Measurements from ENCODE around the gene HAUS7. TPM values are rescaled to one million over a fixed set of nuclear protein-coding genes. Genes with fewer than 3 reads are reported as not detected.

HAUS7 gene
- total and polyA plus RNA-seq, 7 donors = 15.0 to 37.8 (median 23.9) TPM

GRCh38 chrX:153490217-153490930 lies 20.0 kb upstream of the HAUS7 start:
- Histone ChIP-seq H3K4me3 (no peak overlapping the region), H3K27ac (no peak overlapping the region), H3K27me3 (no peaks in the 10 kb centered on the region), H3K9me3 (no peaks in the 10 kb centered on the region), H3K36me3 (no peaks in the 10 kb centered on the region), H3K4me1 (no peaks in the 10 kb centered on the region)
- TF ChIP-seq EP300 (IDR thresholded peaks at IDR 0.05) (no peak), POLR2A (IDR thresholded peaks at IDR 0.05) (no peak), CTCF (IDR thresholded peaks at IDR 0.05) (no peak), POLR2AphosphoS5 (IDR thresholded peaks at IDR 0.05) (no peak)
- 88 to 95% methylated on average over 20 of the region's 20 CpGs for WGBS, 2 donors
- intact Hi-C loops (cut with DNase I) = no loop called here
- no peak for DNase-seq

- DNase-seq = no peak
- Histone ChIP-seq H3K27ac (peak overlapping the region in 1 of 4 donors; percentile 21), H3K9me3 (no peaks in the 10 kb centered on the region), H3K36me3 (no peaks in the 10 kb centered on the region), H3K4me1 (no peaks in the 10 kb centered on the region), H3K27me3 (no peaks in the 10 kb centered on the region), H3K4me3 (no peak overlapping the region)
- TF ChIP-seq POLR2AphosphoS5 (IDR thresholded peaks at IDR 0.05) = no peak
- TF ChIP-seq POLR2A (IDR thresholded peaks at IDR 0.05) = no peak
- TF ChIP-seq CTCF (IDR thresholded peaks at IDR 0.05) = no peak
- no peak for TF ChIP-seq EP300 (IDR thresholded peaks at IDR 0.05)
- intact Hi-C loops (cut with DNase I) = no loop called here
- WGBS, 2 donors = 23 to 55% methylated on average over 27 of the region's 27 CpGs
Measured at GRCh38 chrX:153488231-153488914, 18.0 kb upstream of the HAUS7 start.

GRCh38 chrX:153487590-153488071 lies 17.3 kb upstream of the HAUS7 start:
- Histone ChIP-seq H3K27me3 (no peaks in the 10 kb centered on the region), H3K9me3 (no peaks in the 10 kb centered on the region), H3K36me3 (no peaks in the 10 kb centered on the region), H3K4me1 (no peaks in the 10 kb centered on the region), H3K27ac (no peak overlapping the region), H3K4me3 (no peak overlapping the region)
- no peak for DNase-seq
- no peak for TF ChIP-seq POLR2A (IDR thresholded peaks at IDR 0.05)
- TF ChIP-seq EP300 (IDR thresholded peaks at IDR 0.05) = no peak
- TF ChIP-seq CTCF (IDR thresholded peaks at IDR 0.05) = no peak
- TF ChIP-seq POLR2AphosphoS5 (IDR thresholded peaks at IDR 0.05) = no peak
- intact Hi-C loops (cut with DNase I) = no loop called here
- 56 to 68% methylated on average over 11 of the region's 11 CpGs for WGBS, 2 donors

GRCh38 chrX:153486171-153486570 lies 15.8 kb upstream of the HAUS7 start:
- no peak overlapping the region for H3K4me3 ChIP-seq
- no peak for DNase-seq
- no peaks in the 10 kb centered on the region for H3K4me1 ChIP-seq

More at GRCh38 chrX:153486171-153486570, 15.8 kb upstream of the HAUS7 start:
- Histone ChIP-seq H3K27ac (no peak overlapping the region), H3K27me3 (no peaks in the 10 kb centered on the region), H3K9me3 (no peaks in the 10 kb centered on the region), H3K36me3 (no peaks in the 10 kb centered on the region)
- 83 to 89% methylated on average over 10 of the region's 10 CpGs for WGBS, 2 donors
- no peak for TF ChIP-seq POLR2A (IDR thresholded peaks at IDR 0.05)
- TF ChIP-seq CTCF (IDR thresholded peaks at IDR 0.05) = no peak
- TF ChIP-seq POLR2AphosphoS5 (IDR thresholded peaks at IDR 0.05) = no peak
- no peak for TF ChIP-seq EP300 (IDR thresholded peaks at IDR 0.05)
- intact Hi-C loops (cut with DNase I) = no loop called here
